ENCODE data around the gene NUMA1. TPM values are rescaled to one million over a fixed set of nuclear protein-coding genes. Genes with fewer than 3 reads are reported as not detected.

Gene NUMA1
- total and polyA plus RNA-seq, 2 of the 8 experiments (the other 6 are each of a cell fraction or from before 2014, with no cell fraction given), result 101 to 107 TPM

DNA sequence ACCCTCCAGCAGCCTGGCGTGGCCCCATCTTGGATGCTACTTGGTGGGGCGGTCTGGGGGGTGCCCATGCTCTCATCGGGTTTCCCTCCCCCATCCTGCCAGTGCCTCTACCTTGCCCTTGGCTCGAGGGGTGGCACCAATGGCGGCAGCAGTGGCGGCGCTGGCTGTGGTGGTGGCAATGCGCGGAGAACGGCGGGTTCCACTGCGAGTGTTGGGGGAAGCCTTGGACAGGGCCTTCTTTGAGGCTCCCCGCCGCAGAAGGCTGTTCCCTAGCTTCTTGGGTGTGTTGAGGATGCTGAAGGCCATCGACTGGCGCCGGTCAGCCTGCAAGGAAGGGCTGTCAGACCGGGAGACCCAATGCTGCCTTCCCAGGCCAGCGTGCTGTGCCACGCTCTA lies 76.6 kb downstream of the NUMA1 start (continued):
- TF ChIP-seq RBBP5 (IDR thresholded peaks at IDR 0.05; ENCODE audit: borderline replicate concordance, low read depth, low read length) (no peak), GTF2F1 (IDR thresholded peaks at IDR 0.05; ENCODE audit: borderline replicate concordance, low read depth, low read length) (no peak), SAP30 (IDR thresholded peaks at IDR 0.05; ENCODE audit: insufficient read depth, insufficient replicate concordance, low read length) (no peak)
- TF ChIP-seq, protein P1, sequence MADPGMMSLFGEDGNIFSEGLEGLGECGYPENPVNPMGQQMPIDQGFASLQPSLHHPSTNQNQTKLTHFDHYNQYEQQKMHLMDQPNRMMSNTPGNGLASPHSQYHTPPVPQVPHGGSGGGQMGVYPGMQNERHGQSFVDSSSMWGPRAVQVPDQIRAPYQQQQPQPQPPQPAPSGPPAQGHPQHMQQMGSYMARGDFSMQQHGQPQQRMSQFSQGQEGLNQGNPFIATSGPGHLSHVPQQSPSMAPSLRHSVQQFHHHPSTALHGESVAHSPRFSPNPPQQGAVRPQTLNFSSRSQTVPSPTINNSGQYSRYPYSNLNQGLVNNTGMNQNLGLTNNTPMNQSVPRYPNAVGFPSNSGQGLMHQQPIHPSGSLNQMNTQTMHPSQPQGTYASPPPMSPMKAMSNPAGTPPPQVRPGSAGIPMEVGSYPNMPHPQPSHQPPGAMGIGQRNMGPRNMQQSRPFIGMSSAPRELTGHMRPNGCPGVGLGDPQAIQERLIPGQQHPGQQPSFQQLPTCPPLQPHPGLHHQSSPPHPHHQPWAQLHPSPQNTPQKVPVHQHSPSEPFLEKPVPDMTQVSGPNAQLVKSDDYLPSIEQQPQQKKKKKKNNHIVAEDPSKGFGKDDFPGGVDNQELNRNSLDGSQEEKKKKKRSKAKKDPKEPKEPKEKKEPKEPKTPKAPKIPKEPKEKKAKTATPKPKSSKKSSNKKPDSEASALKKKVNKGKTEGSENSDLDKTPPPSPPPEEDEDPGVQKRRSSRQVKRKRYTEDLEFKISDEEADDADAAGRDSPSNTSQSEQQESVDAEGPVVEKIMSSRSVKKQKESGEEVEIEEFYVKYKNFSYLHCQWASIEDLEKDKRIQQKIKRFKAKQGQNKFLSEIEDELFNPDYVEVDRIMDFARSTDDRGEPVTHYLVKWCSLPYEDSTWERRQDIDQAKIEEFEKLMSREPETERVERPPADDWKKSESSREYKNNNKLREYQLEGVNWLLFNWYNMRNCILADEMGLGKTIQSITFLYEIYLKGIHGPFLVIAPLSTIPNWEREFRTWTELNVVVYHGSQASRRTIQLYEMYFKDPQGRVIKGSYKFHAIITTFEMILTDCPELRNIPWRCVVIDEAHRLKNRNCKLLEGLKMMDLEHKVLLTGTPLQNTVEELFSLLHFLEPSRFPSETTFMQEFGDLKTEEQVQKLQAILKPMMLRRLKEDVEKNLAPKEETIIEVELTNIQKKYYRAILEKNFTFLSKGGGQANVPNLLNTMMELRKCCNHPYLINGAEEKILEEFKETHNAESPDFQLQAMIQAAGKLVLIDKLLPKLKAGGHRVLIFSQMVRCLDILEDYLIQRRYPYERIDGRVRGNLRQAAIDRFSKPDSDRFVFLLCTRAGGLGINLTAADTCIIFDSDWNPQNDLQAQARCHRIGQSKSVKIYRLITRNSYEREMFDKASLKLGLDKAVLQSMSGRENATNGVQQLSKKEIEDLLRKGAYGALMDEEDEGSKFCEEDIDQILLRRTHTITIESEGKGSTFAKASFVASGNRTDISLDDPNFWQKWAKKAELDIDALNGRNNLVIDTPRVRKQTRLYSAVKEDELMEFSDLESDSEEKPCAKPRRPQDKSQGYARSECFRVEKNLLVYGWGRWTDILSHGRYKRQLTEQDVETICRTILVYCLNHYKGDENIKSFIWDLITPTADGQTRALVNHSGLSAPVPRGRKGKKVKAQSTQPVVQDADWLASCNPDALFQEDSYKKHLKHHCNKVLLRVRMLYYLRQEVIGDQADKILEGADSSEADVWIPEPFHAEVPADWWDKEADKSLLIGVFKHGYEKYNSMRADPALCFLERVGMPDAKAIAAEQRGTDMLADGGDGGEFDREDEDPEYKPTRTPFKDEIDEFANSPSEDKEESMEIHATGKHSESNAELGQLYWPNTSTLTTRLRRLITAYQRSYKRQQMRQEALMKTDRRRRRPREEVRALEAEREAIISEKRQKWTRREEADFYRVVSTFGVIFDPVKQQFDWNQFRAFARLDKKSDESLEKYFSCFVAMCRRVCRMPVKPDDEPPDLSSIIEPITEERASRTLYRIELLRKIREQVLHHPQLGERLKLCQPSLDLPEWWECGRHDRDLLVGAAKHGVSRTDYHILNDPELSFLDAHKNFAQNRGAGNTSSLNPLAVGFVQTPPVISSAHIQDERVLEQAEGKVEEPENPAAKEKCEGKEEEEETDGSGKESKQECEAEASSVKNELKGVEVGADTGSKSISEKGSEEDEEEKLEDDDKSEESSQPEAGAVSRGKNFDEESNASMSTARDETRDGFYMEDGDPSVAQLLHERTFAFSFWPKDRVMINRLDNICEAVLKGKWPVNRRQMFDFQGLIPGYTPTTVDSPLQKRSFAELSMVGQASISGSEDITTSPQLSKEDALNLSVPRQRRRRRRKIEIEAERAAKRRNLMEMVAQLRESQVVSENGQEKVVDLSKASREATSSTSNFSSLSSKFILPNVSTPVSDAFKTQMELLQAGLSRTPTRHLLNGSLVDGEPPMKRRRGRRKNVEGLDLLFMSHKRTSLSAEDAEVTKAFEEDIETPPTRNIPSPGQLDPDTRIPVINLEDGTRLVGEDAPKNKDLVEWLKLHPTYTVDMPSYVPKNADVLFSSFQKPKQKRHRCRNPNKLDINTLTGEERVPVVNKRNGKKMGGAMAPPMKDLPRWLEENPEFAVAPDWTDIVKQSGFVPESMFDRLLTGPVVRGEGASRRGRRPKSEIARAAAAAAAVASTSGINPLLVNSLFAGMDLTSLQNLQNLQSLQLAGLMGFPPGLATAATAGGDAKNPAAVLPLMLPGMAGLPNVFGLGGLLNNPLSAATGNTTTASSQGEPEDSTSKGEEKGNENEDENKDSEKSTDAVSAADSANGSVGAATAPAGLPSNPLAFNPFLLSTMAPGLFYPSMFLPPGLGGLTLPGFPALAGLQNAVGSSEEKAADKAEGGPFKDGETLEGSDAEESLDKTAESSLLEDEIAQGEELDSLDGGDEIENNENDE (IDR thresholded peaks at IDR 0.05; ENCODE audit: insufficient replicate concordance, low read length), result no peak
